ENCODE measurements around the gene MAMSTR. TPM values are rescaled to one million over a fixed set of nuclear protein-coding genes. Genes with fewer than 3 reads are reported as not detected.

Gene MAMSTR
- total and polyA plus RNA-seq, 9 of the 15 experiments (the other 6 are each of a cell fraction or from before 2014, with no cell fraction given), result 0.08 to 1.00 (median 0.40) TPM; not detected in 1

DNA sequence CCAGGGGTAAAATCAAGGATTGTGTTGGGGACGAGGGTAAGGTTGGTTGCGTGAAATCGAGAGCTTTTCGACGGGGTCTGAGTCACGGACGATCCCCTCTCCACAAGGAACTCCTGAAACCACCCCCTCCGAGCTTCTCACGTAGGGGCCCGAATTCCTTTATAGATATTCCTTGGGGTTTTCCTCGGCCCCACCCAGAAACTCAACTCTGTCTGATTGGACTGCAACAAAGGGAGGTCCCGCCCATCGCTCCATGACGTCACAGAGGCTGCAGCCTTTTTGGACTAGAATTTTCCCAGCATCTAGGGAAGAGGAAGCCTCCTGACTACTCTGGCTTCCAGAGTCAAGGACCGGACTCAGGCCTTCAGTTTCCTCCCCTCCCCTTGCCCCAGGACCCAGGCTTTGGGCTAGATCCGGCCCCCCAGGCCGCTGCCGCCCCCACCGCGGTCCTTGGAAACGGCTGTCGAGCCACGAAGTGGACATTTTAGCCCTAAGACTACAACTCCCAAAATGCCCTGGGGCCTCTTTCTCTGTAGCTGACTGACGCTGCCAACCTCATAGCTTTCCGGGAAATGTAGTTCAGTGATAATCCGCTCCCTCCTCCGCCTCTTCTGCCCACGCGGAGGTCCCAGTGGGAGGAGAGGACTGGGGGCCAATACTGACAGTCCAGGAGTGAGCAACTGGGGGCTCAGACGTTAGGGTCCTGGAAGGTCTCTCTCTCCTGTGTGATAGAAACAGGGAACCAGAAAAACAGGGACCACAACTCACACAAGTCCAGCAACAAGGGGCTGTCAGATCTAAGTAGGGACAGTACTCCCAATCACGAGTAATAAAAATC is 27.4 kb upstream of the MAMSTR start, which contains the start of gene IZUMO1 (continued):
- TF ChIP-seq CTCF (IDR thresholded peaks at IDR 0.05 in 2 of 3, conservative IDR thresholded peaks at IDR 0.05 in 1 of 3; ENCODE audit: insufficient read depth in 2 of 3, low read depth in 1 of 3, low read length in 3 of 3), result no peak
- no peak for TF ChIP-seq CBX8 (IDR thresholded peaks at IDR 0.05; ENCODE audit: borderline replicate concordance, extremely low read depth, low read depth, low read length, poor library complexity, severe bottlenecking)
- no peak for TF ChIP-seq KLF16 (IDR thresholded peaks at IDR 0.05)
- peak; percentile 76 for TF ChIP-seq VEZF1 (CRISPR knock-in tag; IDR thresholded peaks at IDR 0.05)
- no peak for TF ChIP-seq SPI1 (IDR thresholded peaks at IDR 0.05; ENCODE audit: borderline replicate concordance, low read depth, low read length)
- TF ChIP-seq PHF20 (IDR thresholded peaks at IDR 0.05; ENCODE audit: partially characterized antibody), result no peak
- no peak for TF ChIP-seq CBFA2T2 (conservative IDR thresholded peaks at IDR 0.05)
- TF ChIP-seq, protein P1, sequence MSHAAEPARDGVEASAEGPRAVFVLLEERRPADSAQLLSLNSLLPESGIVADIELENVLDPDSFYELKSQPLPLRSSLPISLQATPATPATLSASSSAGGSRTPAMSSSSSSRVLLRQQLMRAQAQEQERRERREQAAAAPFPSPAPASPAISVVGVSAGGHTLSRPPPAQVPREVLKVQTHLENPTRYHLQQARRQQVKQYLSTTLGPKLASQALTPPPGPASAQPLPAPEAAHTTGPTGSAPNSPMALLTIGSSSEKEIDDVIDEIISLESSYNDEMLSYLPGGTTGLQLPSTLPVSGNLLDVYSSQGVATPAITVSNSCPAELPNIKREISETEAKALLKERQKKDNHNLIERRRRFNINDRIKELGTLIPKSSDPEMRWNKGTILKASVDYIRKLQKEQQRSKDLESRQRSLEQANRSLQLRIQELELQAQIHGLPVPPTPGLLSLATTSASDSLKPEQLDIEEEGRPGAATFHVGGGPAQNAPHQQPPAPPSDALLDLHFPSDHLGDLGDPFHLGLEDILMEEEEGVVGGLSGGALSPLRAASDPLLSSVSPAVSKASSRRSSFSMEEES (CRISPR knock-in tag; IDR thresholded peaks at IDR 0.05), result no peak
- TF ChIP-seq, protein P2, sequence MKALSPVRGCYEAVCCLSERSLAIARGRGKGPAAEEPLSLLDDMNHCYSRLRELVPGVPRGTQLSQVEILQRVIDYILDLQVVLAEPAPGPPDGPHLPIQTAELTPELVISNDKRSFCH (CRISPR knock-in tag; IDR thresholded peaks at IDR 0.05), result no peak
- TF ChIP-seq, protein P2 (tag; IDR thresholded peaks at IDR 0.05), result 0 out of 2 replicates have a peak, but pooled peaks have one; percentile 50
- no peak for TF ChIP-seq SIN3B (IDR thresholded peaks at IDR 0.05; ENCODE audit: low read depth)
- no peak for TF ChIP-seq TSHZ1 (CRISPR knock-in tag; IDR thresholded peaks at IDR 0.05)
- TF ChIP-seq ZNF551 (CRISPR knock-in tag; IDR thresholded peaks at IDR 0.05), result no peak
- no peak for TF ChIP-seq CBX3 (IDR thresholded peaks at IDR 0.05; ENCODE audit: borderline replicate concordance in 1 of 2, low read length in 2 of 2)
- no peak for TF ChIP-seq EHMT2 (IDR thresholded peaks at IDR 0.05)
- no peak for TF ChIP-seq ZNF217 (CRISPR knock-in tag; IDR thresholded peaks at IDR 0.05)

Data from K562 (cell line).